NCI-H345 treated with DMSO at 0.1 percent for 48 hours (cell line): Measurements from ENCODE around the gene HEXA.
"Not testable (repeated sequence)": the region's sequence is repeated elsewhere in the genome, so short reads cannot be mapped to it uniquely, and the experiment has no call there.

Experiments
- DNase-seq: peaks from one replicate; lab custom pipeline; 2025; ENCODE audit not compliant: unreplicated experiment; lab: John Stamatoyannopoulos, UW

Gene HEXA

DNA sequence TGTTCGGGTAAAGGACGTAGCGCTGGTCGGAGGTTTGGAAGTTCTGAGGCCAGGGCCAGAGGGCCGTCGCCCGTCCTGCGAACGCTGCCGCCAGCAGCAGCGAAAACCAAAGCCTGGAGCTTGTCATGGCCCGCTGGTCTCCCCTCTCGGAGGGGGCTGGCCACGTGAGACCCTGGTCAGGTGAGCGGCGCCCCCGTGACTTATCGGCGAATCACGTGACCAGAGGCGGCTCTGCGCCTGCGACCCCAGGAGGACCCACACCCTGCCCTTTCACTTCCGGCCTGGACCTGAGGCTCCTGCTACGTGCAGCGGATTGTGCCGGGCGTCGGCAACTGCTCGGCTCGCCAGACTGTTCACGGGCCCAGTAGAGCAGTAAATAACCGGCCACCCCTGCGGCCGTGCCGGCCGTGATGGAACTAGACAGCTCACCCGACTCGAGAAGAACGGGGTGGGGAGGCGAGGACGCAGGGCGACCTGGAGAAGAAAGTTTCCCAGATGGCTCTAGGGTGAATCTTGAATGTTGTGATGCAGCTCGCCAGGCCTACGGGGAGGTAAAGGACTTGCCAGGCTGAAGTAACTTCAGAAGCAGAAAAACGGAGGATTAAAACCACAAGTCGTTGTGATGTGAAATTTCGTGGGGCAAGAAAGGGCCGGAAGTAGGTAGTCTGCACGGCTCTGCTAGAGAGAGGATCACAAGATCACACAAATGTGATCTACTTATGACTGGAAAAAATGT lies at the start of gene HEXA:
HEXA (minus strand) TSS at position 169 of the 736 bp plus-strand sequence; CDS start at position 127, 42 bp downstream.
- DNase-seq = peak; percentile 84

DNA sequence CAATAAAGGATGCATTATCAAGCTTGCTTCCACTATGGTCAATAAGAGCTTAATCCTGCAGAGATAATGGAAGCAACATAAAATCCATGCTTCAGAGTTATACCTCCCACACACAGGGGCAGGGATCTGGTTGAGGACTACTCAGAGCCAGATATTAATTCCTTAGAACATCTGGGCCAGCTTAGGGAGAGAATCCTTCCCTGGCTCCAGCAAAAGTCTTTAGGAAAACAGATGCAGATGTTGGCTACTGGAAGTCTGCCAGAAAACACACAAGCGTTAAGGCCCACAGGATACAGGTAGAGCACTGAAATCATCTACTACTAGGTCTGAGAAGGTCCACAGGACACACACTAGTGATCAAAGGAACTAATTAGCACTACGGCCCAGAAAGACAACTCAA lies 47.4 kb upstream of the HEXA start:
- no peak for DNase-seq

DNA sequence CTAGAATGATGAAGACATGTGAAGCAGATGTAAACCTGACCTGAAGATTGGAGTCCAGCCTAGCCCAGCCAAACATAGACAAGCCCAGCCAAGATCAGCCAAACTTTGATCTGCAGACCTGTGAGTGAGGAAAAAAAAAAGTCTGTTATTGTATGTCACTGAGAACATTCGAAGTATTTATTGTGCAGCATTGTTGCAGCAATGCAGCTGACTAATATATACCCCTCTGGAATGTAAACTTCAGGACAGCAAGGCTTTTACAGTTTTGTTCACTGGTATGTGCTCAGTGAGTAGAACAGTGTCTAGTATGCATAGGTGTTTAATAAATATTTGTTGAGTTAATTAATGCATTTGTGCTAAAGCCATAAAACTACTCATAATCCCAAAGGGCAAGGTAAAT lies 45.7 kb upstream of the HEXA start:
- DNase-seq = no peak

DNA sequence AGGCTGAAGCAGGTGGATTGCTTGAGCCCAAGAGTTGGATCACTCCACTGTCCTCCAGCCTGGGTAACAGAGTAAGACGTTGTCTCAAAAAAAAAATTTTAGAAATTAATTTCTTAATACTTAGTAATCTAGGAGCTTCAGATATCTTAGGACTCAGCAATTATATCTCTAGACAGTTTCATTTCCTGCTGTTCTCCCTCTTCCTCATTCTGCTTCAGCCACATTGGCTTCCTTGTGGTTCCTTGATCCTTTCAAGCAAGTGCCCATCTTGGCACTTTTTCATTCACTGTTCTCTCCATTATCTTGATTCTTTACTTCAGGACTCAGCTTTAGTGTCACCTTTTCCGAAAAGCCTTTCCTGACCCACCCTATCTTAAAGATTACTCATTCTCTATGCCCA lies 44.8 kb upstream of the HEXA start:
- DNase-seq = no peak

DNA sequence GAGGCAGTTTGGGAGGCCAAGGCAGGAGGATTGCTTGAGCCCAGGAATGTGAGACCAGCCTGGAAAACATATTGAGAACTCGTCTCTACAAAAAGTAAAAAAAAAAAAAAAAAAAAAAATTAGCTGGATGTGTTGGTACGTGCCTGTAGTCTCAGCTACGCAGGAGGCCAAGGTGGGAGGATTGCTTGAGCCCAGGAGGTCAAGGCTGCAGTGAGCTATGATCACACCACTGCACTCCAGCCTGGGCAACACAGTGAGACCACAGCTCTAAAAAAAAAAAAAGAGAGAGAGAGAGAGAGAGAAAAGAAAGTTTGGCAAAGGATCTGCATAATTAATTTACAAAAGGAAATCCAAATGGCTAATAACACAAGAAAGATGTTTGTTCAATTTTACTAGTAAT lies 44.0 kb upstream of the HEXA start:
- not testable (repeated sequence) for DNase-seq

DNA sequence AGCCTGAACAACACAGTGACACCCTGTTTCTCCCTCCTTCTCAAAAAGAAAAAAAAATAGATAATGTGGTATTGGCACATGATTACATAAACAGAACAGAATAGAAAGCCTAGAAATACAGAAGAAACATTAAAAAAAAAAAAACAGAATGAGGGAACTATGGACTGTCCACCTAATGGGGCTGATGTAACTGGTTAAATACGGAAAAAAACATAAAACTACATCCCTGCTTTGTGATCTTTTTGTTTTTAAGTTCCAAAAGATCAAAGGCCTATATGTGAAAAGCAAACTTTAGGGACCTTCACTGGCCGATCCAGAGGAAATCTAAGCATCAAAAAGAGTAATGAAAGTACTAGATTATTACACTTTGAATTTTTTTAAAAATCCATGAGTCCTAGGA lies 39.5 kb upstream of the HEXA start:
- DNase-seq = no peak

DNA sequence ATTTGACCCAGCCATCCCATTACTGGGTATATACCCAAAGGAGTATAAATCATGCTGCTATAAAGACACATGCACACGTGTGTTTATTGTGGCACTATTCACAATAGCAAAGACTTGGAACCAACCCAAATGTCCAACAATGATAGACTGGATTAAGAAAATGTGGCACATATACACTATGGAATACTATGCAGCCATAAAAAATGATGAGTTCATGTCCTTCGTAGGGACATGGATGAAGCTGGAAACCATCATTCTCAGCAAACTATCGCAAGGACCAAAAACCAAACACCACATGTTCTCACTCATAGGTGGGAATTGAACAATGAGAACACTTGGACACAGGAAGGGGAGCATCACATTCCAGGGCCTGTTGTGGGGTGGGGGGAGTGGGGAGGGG lies 37.5 kb upstream of the HEXA start:
- not testable (repeated sequence) for DNase-seq

DNA sequence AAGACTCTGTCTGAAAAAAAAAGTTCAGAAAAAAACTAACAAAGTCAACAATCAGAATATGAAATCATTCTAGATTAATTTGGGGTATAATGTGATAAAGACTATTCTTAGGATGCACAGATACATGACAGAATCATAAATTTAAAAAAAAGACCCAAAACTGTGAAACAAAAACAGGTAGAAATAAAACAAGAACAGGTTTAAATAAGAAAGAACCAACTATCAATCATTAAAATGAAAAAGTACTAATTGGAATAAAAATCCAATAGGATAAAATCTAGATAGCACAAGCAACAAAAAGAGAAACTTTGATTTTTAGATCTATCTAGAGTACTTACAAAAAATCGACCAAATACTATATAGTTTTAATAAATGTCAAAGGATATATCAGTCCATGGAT lies 35.7 kb upstream of the HEXA start:
- DNase-seq = no peak

DNA sequence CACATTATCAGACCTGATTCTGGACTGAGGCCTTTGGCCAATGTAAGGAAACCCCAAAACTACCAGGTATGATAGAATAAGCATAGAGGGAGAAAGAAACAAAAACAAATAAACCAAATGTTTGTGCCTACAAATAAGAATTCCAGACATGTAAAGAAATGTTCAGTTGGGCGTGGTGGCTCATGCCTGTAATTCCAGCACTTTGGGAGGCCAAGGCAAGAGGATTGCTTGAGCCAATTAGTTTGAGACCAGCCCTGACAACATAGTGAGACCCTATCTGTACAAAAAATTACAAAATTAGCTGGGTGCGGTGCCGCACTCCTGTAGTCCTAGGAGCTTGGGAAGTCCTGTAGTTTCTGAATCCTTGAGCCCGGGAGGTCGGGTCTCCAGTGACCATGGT lies 35.3 kb upstream of the HEXA start:
- no peak for DNase-seq

DNA sequence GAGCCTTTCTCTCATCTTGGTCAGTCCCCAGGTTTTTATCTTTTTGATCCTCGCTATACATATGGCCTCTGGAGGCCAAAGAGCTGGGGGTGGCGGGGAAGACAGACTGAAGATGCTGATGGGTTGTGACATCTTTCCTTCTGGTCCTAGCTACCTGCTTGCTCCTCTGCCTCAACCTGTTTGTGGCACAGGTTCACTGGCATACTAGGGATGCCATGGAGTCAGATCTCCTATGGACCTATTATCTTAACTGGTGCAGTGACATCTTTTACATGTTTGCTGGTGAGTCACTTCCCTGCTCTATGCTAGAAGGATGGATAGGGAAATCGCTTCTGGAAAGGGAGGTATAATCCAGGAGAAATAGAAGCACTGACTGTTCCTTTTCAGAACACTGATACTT lies 31.1 kb upstream of the HEXA start:
- DNase-seq = no peak

DNA sequence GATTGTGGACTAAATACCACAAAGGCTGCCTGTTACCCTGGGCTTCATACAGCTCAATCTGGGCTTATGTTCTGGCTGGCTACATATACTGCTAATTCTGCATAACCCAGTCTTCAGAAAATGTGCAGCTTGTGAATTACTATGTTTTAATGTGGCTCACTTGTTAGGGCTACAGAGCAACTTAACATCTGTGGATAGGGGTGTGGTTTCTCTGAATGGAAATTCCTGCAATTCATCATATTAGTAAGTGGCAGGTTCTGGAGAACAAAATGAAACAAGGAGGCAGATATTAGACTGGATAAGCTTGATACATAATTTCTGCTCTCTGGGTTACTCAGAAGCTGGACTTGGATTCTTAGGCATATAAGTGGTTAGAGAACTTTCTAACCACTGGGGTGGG lies 29.0 kb upstream of the HEXA start:
- no peak for DNase-seq

DNA sequence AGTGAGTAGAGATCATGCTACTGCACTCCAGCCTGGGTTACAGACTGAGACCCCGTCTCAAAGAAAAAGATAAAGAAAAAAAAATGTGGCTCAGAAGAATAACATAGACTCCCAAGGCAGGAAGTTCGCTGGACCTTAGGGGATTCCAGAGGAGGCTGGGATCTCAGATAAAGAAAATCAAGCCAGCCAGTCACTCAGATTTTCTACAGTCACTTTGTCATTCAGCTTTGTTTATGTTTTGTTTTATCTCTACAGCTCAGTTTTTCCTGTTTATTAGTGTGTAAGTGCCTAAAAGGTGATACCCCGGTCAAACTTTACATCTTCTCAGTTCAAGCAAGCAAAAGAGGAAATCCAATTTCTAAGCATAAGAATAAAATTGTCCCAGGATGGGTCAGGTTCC lies 28.5 kb upstream of the HEXA start:
- no peak for DNase-seq

DNA sequence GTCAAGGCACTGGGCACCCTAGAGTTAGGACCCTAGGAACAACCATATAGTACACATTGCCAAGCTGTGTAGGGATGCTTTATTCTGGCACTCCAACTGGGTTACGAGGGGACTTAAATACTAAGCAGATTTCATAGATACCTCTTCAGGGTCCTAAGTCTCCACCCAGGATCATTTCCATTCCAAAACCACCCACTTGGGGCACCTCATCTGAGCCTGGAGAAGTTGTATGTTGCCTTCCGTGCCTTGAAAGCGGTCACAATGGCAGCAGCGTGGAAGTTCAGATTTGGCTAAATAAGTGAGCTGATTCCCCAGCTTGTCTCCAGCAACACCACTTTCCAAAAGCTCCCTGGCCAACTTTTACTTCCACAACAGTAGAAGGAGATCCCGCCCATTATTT lies 26.9 kb upstream of the HEXA start:
- no peak for DNase-seq

DNA sequence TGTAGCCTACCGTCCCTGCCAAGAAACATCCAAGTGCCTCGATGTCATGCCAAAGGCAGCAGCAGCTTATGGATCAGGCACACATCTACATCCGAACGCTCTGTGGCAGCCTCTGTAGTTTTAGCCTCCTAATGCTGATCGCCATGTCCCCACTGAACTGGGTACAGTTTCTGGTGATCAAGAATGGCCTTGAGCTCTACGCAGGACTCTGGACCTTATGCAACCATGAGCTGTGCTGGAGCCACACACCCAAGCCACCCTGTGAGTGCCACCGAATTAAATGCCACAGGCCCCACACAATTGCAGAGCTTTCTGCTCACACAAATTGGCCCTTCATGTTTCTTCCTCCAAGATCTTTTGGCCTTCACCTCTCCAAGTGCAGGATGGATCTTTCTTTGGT lies 22.8 kb upstream of the HEXA start:
- DNase-seq = no peak

DNA sequence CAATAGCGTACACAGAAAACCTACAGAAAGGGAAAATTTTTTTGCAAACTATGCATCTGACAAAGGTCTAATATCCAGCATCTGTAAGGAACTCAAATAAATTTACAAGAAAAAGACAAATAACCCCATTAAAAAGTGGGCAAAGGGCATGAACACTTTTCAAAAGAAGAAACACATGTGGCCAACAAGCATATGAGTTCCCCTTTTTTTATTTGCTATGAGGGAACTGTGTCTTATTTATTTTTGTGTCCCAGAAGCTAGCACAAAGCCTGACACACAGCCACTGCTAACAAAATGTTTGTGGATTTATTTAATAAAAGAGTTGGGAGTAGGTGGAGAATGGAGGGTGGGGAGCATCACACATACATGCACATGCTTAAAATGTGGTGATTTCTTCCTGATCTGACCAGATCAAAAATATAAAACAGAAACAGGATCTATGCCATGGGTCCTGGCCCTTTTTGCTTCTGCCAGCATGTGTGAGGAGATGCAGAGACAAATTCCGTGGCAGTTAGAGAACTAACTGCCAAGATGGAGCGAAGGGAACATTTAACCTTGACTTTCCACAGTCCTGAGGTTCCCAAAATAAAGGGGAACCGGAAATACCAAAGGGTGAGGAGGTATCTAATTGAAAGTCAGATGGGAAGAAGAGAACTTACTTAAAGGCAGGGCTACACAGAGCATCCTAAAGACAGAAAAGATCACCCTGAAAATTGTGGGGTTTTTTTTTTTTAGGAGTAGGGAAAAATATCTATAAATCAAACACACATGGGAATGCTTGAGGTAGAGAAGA lies 22.2 kb upstream of the HEXA start, which contains the start of gene TMEM202:
TMEM202 (plus strand) TSS at position 510 of the 793 bp plus-strand sequence; CDS start at position 532, 22 bp downstream.
- DNase-seq = no peak

DNA sequence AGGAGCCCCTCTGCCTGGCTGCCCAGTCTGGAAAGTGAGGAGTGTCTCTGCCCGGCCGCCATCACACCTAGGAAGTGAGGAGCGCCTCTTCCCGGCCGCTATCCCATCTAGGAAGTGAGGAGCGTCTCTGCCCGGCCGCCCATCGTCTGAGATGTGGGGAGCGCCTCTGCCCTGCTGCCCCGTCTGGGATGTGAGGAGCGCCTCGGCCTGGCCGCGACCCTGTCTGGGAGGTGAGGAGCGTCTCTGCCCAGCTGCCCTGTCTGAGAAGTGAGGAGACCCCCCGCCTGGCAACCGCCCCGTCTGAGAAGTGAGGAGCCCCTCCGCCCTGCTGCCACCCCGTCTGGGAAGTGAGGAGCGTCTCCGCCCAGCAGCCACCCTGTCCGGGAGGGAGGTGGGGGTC lies 20.5 kb upstream of the HEXA start:
- not testable (repeated sequence) for DNase-seq

DNA sequence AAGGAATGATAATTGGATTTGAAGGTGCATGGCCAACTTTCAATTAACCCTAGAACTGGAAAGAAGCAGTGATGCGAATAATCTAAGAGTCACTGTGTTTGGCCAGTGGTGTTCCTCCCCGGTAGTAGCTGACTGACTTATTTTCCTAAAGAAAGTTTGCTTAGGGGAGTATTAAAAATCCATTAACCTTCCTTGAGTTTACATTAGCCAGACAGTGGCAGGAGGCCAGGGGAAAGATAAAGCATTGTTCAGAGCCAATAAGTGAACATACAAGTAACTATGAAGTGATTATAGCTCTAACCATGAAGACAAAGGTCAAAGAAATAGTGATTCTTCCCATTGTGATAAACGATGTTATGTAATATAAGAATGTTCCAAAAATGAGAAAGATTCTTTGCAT lies 13.4 kb upstream of the HEXA start:
- no peak for DNase-seq

DNA sequence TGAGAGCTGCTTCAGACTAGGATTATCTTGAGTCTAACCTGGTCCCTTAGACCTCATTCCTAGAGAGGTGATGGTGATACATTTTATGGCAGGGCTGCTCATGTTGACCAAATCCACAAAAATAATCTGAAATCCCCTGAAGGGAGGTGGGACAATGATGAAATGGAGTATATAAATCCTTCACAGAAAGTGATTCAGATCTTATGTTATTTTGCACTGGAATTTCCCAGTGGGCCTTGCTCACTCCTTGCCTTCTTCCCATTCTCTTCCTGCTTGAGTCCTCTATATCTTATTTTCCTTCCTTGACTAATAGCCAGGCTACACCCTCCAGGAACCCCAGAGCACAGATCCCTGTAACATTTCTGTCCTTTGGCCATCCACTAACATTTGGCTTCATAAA lies 11.9 kb upstream of the HEXA start:
- no peak for DNase-seq

DNA sequence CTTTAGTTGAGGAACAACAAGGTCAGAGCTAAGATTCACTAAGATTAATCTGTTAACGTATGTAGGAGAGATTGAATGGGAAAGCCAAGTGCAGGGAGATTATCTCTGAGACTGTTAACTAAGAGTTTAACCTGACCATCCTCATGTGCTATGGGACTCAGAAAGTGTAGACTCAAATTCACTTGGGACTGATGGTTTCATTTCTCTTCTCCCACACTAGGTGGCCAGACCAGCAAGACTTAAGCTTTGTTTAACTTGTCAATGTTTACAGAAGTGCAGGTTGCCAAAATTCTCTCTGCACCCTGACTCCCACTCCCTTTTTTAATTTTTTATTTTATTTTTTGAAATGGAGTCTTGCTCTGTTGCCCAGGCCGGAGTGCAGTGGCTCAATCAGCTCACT lies 6.3 kb upstream of the HEXA start:
- DNase-seq = no peak

DNA sequence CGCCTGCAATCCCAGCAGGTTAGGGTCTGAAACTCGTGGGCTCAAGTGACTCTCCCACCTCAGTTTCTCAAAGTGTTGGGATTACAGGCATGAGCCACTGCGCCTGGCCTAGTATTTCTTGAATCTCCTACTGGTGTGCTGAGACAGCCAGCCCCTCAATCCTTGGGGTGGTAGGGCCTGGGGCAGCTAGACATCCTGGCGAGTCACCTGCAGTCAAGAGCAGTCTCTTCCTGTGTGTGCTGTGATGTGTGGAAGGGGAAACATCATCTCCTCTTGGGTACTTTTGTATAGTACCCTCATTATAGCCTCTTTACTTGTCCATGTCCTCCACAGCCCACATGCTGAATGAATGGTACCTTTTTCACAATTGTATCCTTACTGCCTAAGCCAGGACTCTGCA lies 4.9 kb upstream of the HEXA start:
- no peak for DNase-seq

DNA sequence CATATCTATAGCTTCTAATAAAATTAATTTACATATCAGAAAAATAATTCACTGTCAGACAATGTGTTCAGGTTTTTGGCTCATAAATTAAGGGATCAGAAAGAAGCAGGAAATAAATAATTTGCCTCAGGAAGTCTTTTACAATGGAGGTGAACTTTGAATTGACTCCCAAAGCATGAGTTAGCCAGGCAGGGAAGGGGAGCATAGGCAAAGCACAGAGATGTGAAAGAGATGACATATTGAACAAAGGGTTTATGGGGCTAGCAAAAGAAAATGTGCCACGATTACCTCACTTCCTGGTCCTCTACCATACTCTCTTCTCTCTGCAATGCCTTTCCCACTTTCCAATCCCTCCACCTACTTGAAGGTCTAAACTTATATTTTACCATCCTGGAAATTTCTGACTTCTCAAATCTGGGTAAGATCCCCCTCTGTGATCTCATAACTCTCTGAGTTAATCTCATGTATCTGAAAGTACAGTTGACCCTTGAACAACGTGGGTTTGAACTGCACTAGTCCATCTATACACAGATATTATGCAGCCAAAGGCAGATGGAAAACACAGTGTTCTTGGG lies 4.1 kb upstream of the HEXA start:
- no peak for DNase-seq

DNA sequence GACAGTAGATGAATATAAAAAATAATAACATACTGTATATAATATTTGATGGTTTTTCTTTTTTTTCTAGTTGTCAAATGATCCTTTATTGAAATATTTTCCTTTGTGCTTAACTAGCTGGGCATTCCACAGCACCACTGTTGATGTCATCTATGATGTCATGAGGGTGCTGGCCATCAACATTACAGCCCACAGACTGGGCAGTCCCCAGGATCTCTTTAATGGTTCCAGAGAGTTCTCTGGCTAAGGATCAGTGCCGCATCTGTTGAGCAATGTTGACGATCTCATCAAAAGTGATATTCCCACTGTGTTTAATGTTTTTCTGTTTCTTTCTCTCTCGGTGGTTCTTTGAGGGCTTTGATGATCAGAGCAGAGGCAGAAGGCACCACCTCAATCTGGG lies 3.3 kb upstream of the HEXA start:
- DNase-seq = not testable (repeated sequence)
